Neural crest cell (in vitro differentiated cells): ENCODE results near the gene ZNF674. TPM values are rescaled to one million over a fixed set of nuclear protein-coding genes. Genes with fewer than 3 reads are reported as not detected.
"Not testable (repeated sequence)": the region's sequence is repeated elsewhere in the genome, so short reads cannot be mapped to it uniquely, and the experiment has no call there.

Source experiments
- DNase-seq: peaks from one replicate; pipeline ENCODE4 v3.0.0; 2021; ENCODE audit warnings: low read depth, mixed read lengths, low spot score
- H3K27ac Mint-ChIP-seq: one replicate; pipeline ENCODE4 v1.8.0; 2021; ENCODE audit warnings: mild to moderate bottlenecking, mixed read lengths; ENCODE audit not compliant: unreplicated experiment
- H3K27me3 Mint-ChIP-seq: 2 replicates; pipeline ENCODE4 v1.8.0; 2021; ENCODE audit warnings: low read depth, mild to moderate bottlenecking, mixed read lengths
- H3K36me3 Mint-ChIP-seq: 2 replicates; pipeline ENCODE4 v1.8.0; 2021; ENCODE audit warnings: low read depth, mild to moderate bottlenecking, mixed read lengths
- H3K4me1 Mint-ChIP-seq: 2 replicates; pipeline ENCODE4 v1.8.0; 2021; ENCODE audit warnings: mixed read lengths
- H3K4me3 Mint-ChIP-seq: one replicate; pipeline ENCODE4 v1.8.0; 2021; ENCODE audit warnings: mild to moderate bottlenecking, mixed read lengths
- H3K9me3 Mint-ChIP-seq: 2 replicates; pipeline ENCODE4 v1.8.0; 2021; ENCODE audit warnings: mixed read lengths
- total RNA-seq: library from RNA; stranded (reverse); gene quantifications from 2 replicates; pipeline ENCODE4 v1.2.1, GENCODE V29; 2021
- TF ChIP-seq, protein P1 (sequence below): fragments of 200-600 bp; sonication (generic); conservative IDR thresholded peaks from 2 replicates; pipeline ENCODE4 v1.5.0; 2021; ENCODE audit warnings: antibody characterized with exemption, mild to moderate bottlenecking

Gene ZNF674
- total RNA-seq, 1 donor from 2014 or later: 4.7 TPM

DNA sequence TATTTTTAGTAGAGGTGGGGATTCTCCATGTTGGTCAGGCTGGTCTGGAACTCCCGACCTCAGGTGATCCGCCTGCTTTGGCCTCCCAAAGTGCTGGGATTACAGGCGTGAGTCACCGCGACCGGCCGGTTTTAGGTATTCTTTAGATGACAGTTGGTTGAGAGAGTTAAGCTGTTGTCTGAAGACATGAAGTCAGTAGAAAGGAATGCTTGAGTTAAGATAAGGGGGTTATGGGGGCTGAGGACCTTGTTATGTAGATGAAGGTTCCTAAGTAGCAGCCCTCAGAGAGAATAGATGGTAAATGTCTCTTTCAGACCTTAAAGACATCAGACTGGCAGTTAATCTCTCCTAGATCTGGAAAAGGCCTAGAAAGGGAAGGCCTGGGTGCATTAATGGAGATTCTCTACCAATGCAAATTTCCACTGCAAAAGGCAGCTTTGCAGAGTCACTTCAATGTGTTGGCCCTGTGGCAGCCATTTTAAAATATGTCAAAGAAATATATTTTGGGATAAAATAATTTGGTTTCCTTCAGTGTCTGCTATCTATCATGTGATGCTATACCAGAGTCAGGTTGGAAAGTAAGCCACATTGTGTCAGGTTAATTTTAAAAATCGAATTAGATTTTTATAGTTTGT, 6.4 kb upstream of the ZNF674 start:
- no peak overlapping the region for H3K4me3 Mint-ChIP-seq
- peaks cover 8% of the 10 kb centered on the region for H3K36me3 Mint-ChIP-seq
- H3K9me3 Mint-ChIP-seq: peaks cover 2% of the 10 kb centered on the region
- no peak for DNase-seq
- H3K27ac Mint-ChIP-seq: no peak overlapping the region
- TF ChIP-seq, protein P1, sequence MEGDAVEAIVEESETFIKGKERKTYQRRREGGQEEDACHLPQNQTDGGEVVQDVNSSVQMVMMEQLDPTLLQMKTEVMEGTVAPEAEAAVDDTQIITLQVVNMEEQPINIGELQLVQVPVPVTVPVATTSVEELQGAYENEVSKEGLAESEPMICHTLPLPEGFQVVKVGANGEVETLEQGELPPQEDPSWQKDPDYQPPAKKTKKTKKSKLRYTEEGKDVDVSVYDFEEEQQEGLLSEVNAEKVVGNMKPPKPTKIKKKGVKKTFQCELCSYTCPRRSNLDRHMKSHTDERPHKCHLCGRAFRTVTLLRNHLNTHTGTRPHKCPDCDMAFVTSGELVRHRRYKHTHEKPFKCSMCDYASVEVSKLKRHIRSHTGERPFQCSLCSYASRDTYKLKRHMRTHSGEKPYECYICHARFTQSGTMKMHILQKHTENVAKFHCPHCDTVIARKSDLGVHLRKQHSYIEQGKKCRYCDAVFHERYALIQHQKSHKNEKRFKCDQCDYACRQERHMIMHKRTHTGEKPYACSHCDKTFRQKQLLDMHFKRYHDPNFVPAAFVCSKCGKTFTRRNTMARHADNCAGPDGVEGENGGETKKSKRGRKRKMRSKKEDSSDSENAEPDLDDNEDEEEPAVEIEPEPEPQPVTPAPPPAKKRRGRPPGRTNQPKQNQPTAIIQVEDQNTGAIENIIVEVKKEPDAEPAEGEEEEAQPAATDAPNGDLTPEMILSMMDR: no peak
- no peaks in the 10 kb centered on the region for H3K27me3 Mint-ChIP-seq
- H3K4me1 Mint-ChIP-seq: peaks cover 2% of the 10 kb centered on the region

DNA sequence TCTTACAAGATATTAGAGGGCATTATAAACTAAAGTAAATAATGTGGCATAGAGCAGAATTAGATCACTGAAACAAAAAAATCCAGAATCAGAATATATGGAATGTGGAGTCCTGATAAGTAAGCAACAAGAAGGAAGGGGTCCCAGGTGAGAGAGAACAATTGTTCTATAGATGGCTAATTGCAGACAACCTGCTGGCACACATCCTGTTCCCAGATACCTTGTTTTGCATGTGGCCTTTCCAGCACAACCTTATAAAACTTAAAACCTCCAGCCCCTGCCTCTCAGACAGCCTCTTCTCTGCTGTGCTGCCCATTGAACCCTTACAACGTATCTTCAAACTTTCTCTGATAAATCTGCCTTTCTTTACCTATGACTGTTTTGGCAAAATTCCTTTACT, 4.7 kb upstream of the ZNF674 start:
- peaks cover 2% of the 10 kb centered on the region for H3K9me3 Mint-ChIP-seq
- peak overlapping the region; percentile 4 for H3K4me3 Mint-ChIP-seq
- no peak for DNase-seq
- peaks cover 12% of the 10 kb centered on the region for H3K36me3 Mint-ChIP-seq
- no peak overlapping the region for H3K27ac Mint-ChIP-seq
- no peaks in the 10 kb centered on the region for H3K27me3 Mint-ChIP-seq
- peaks cover 15% of the 10 kb centered on the region for H3K4me1 Mint-ChIP-seq
- TF ChIP-seq, protein P1: no peak

DNA sequence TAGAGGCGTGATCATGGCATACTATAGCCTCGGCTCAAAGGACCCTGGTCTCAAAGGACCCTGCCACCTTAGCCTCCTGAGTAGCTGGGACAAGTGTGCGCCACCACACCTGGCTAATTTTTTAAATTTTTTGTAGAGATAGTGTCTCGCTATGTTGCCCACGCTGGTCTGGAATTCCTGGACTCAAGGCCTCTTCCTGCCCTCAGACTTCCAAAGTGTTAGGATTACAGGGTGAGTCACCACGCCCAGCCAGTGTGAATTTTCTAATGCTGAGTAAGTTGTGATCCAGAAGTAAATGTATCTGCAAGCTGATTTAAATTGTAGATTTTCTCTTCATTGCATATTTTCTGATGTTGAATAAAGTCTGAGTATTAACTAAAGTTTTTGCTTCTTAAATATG, 2.6 kb upstream of the ZNF674 start:
- DNase-seq: no peak
- TF ChIP-seq, protein P1: no peak
- peaks cover 15% of the 10 kb centered on the region for H3K36me3 Mint-ChIP-seq
- no peak overlapping the region for H3K27ac Mint-ChIP-seq
- H3K4me3 Mint-ChIP-seq: peak overlapping the region; percentile 54
- H3K9me3 Mint-ChIP-seq: peaks cover 2% of the 10 kb centered on the region
- no peaks in the 10 kb centered on the region for H3K27me3 Mint-ChIP-seq
- peaks cover 24% of the 10 kb centered on the region for H3K4me1 Mint-ChIP-seq

DNA sequence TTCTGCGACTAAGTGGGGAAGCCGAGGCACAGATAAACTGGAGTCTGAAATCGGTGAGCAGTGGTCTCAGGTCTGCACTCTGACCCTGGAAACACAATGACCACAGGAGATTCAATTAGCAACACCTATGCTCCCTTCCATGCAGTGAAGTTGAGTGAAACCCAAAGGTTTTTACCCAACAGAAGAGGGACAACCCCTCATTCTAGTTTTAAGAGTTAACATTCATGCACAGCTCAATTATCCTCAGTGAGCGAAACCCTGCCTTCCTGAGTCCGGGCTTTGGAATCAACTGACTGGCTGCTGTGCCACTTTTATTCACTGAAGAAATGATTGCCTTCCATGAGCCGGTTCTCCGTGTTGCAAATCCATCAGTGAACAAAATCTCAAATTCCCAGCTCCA, 694 bp downstream of the ZNF674 start:
- H3K27ac Mint-ChIP-seq: peak overlapping the region; percentile 98
- H3K9me3 Mint-ChIP-seq, DNase-seq, H3K27me3 Mint-ChIP-seq: not testable (repeated sequence)
- H3K4me3 Mint-ChIP-seq: peak overlapping the region; percentile 99
- peaks cover 15% of the 10 kb centered on the region for H3K36me3 Mint-ChIP-seq
- peaks cover 24% of the 10 kb centered on the region for H3K4me1 Mint-ChIP-seq

DNA sequence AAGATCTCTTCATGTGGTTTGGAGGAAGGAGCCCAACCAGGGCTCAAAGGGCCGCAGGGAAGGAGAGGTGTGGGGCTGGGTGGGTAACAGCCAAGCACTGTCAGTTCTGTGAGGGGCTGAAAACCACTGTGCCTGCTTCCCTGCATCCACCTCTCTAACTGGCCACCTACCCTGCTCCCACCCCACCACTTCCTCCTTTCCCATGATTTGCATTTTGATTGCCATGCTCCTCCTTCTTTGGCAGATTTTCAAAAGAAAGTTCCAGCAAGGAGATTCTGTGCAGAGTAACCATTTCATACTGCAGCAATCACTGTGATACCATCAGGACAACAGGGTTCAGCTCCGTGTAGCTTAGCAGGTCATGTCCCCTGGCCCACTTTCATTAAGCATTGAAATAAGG, 1.8 kb downstream of the ZNF674 start:
- Mint-ChIP-seq H3K36me3 (peaks cover 11% of the 10 kb centered on the region), H3K9me3 (no peaks in the 10 kb centered on the region), H3K27ac (peak overlapping the region; percentile 81), H3K4me1 (peaks cover 24% of the 10 kb centered on the region), H3K4me3 (peak overlapping the region; percentile 49), H3K27me3 (no peaks in the 10 kb centered on the region)
- no peak for DNase-seq
- TF ChIP-seq, protein P1: no peak

DNA sequence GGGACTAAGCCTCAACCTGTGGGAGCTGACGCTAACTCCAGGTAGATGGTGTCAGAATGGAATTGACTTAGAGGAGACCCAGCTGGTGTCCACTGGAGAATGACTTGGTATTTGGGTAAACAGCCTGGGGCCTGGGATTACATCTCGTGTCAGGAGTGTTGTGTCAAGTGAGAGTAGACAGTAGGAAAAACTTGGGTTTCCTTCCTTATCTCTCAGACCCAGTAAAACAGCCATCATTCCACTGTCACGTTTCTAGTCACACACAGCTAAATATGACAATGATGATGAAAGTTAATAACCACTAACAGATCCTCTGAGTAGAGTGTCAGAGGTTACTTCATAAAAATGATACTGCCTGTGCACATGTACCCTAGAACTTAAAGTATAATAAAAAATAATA, 13.8 kb downstream of the ZNF674 start:
- no peak overlapping the region for H3K4me3 Mint-ChIP-seq
- H3K4me1 Mint-ChIP-seq: peaks cover 5% of the 10 kb centered on the region
- no peaks in the 10 kb centered on the region for H3K27me3 Mint-ChIP-seq
- DNase-seq: no peak
- TF ChIP-seq, protein P1: no peak
- H3K27ac Mint-ChIP-seq: no peak overlapping the region
- peaks cover 9% of the 10 kb centered on the region for H3K36me3 Mint-ChIP-seq
- peaks cover 5% of the 10 kb centered on the region for H3K9me3 Mint-ChIP-seq

DNA sequence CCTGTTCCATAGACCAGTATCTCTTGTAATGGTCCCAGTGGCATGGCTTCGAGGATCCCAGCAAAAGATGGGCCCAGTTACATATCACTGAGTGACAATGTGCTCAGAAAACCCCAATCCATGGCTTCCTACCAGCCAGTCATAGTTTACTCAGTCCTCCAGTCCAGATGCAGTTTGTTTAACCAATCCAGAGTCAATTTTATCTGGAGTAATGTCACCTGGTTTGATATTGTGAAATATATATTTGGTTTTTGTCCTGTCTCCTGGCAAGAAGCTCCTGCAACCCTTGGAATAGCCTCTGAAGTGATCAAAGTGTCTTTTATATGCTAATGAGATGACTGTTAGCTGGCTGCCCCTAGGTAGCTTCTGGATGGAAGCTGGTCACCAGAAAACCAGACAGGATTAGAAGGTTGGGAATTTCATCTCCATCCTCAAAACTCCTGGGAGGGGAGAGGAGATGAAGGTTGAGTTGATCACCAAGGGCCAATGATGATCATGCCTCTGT, 14.8 kb downstream of the ZNF674 start:
- H3K36me3 Mint-ChIP-seq, DNase-seq, H3K27ac Mint-ChIP-seq, H3K4me1 Mint-ChIP-seq, H3K4me3 Mint-ChIP-seq, H3K27me3 Mint-ChIP-seq, H3K9me3 Mint-ChIP-seq: not testable (repeated sequence)

DNA sequence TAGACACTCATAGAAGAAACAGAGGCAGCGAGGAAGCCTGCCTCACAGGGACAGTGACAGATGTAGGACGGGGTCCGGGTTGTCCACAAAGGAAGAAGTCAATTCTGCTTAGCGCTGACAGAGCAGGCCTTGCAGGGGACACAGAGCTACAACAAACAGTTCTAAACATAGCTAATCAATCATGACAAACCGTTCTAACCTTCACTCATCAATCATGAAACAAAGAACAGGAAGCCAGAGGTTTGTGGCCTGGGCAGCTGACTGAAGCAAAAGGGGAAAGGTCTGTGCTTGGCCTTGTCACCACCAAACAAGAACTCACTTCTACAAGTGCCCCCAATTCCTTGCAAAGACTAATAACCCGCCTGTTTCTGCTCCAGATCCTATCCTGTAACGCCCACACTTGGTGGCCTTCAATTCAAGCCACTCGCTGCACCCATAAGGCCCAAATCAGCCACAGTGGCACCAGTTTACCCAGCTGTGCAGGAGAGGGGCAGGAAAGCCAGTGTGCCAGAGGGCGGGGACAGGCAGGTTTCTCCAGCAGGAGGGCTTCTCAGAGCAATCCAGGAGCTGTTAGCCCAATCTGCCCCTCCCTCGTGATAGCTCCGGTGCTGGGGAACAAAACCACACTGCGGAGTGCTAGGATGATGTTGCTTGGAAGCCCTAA, 15.3 kb downstream of the ZNF674 start:
- not testable (repeated sequence) for H3K9me3 Mint-ChIP-seq, H3K36me3 Mint-ChIP-seq, H3K27me3 Mint-ChIP-seq, H3K4me1 Mint-ChIP-seq, H3K4me3 Mint-ChIP-seq, DNase-seq
- peak overlapping the region; percentile 92 for H3K27ac Mint-ChIP-seq
